Stimulated activated naive B cell treated with anti-CD40 and anti-IgM and Interleukin-4, amounts not matched to agents 10 μg/mL and 1 μg/mL and 100 μg/mL, for 72 hours (primary cell): ENCODE data around the gene MAPKAP1.

Source experiments
- ATAC-seq, 2 donors: fragments of 150-1000 bp; cut with Tn5 transposase; replicated peaks; 2 replicates each; pipeline ENCODE4 v1.10.0; 2021; ENCODE audit warnings: moderate library complexity in 1 of 2
- DNase-seq: peaks from one replicate; pipeline ENCODE4 v3.0.0; 2021
- H3K27ac Mint-ChIP-seq: one replicate; pipeline ENCODE4 v1.8.0; 2022; ENCODE audit warnings: mild to moderate bottlenecking, mixed read lengths
- H3K27me3 Mint-ChIP-seq, 2 donors: one replicate each; pipeline ENCODE4 v1.8.0; 2022; ENCODE audit warnings: mixed read lengths in 2 of 2
- H3K36me3 Mint-ChIP-seq, 2 donors: one replicate each; pipeline ENCODE4 v1.8.0; 2022; ENCODE audit warnings: mixed read lengths in 2 of 2, mild to moderate bottlenecking in 1 of 2
- H3K4me1 Mint-ChIP-seq, 2 donors: one replicate each; pipeline ENCODE4 v1.8.0; 2022; ENCODE audit warnings: mixed read lengths in 2 of 2, mild to moderate bottlenecking in 1 of 2
- H3K4me3 Mint-ChIP-seq, 2 donors: one replicate each; pipeline ENCODE4 v1.8.0; 2022; ENCODE audit warnings: mild to moderate bottlenecking in 2 of 2, mixed read lengths in 2 of 2, moderate library complexity in 1 of 2
- H3K9me3 Mint-ChIP-seq, 2 donors: one replicate each; pipeline ENCODE4 v1.8.0; 2022; ENCODE audit warnings: mixed read lengths in 2 of 2, mild to moderate bottlenecking in 1 of 2

Gene MAPKAP1

DNA sequence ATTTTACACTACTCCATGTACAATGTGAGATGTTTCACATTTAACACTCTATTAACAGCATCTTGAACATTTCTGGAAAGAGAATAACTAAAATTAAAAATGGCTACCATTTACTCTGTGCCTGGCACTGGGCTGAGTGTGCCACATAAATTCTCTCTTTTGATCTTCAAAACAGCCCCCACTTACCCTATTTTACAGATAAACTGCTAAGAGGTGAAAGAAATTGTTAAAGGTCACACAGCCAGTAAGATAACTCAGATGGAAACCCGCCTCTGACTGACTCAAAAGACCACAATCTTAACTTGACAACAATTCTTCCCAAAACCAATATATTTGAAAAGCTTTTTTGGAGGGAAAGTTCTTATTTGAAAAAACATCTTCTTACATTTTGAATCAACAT, 97.3 kb downstream of the MAPKAP1 start:
- peak overlapping the region in 1 of 2 donors; percentile 1 for H3K4me3 Mint-ChIP-seq
- ATAC-seq = no peak
- no peak for DNase-seq
- H3K27ac Mint-ChIP-seq = no peak overlapping the region
- no peaks in the 10 kb centered on the region for H3K9me3 Mint-ChIP-seq
- H3K4me1 Mint-ChIP-seq = peaks cover 25 to 63% of the 10 kb centered on the region in 2 donors
- H3K36me3 Mint-ChIP-seq = peaks cover 12 to 25% of the 10 kb centered on the region in 2 donors
- H3K27me3 Mint-ChIP-seq = no peaks in the 10 kb centered on the region

DNA sequence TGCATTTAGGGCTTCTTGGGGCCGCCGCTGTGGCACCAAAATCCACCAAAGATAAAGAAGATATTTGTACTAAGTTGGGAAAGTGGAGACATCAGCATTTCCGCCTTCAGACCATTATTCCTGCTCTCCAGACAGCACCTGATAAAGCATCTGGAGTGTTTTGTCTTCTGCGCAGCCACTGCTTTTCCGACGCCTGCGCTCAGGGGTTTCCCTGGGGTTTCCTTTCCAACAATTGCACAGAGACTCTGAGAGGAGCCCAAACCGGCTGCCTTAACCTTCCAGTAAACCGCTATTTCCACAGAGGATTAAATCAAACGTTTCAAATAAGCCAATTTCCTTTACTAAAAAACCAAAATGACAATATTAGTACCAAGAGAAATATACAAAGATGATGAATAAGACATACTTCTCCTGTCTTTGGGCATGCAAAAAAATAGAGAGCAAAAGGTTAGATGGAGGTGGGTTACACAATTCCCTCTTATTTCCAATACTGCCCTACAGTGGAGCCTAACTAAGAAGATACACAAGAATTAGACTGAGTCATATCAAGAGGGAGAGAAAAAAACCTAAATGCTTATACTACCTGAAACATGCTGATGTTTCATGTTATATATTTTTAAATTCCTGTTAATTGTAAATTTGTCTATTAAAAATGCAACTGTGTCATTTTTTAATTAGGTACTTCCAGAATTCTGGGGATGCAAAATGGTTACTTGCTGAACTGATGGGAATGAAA, 98.4 kb downstream of the MAPKAP1 start:
- Mint-ChIP-seq H3K27ac (no peak overlapping the region), H3K4me1 (peaks cover 27 to 62% of the 10 kb centered on the region in 2 donors)

DNA sequence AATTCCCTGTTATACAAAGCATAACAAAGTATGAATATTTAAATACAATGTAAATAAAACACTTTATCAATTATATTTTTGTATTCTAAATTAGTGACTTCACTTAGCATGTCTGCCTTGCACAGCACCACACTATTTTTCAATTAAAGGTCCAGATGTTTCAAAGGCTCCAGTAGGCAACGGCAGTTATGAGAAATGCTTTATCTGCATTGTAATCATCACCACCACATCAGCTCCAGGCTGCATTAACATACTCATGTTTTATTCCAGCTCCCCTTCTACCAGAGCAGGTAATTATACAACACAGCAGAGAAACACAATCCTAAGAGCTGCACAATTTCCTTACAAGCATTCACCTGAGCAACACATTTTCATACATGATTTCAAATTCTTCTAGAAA, 102.8 kb downstream of the MAPKAP1 start:
- ATAC-seq (no peak), DNase-seq (no peak)
- H3K36me3 Mint-ChIP-seq = peaks cover 16 to 32% of the 10 kb centered on the region in 2 donors
- H3K4me1 Mint-ChIP-seq = peaks cover 23 to 38% of the 10 kb centered on the region in 2 donors
- H3K27me3 Mint-ChIP-seq = no peaks in the 10 kb centered on the region
- H3K9me3 Mint-ChIP-seq = peaks cover 0 to 4% of the 10 kb centered on the region in 2 donors
- no peak overlapping the region for H3K4me3 Mint-ChIP-seq
- H3K27ac Mint-ChIP-seq = no peak overlapping the region

More for the DNA sequence above, 98.4 kb downstream of the MAPKAP1 start:
- no peaks in the 10 kb centered on the region for H3K27me3 Mint-ChIP-seq
- no peak overlapping the region for H3K4me3 Mint-ChIP-seq
- no peaks in the 10 kb centered on the region for H3K9me3 Mint-ChIP-seq
- ATAC-seq (peak in 1 of 2 donors; percentile 53), DNase-seq (no peak)
- peaks cover 12 to 25% of the 10 kb centered on the region in 2 donors for H3K36me3 Mint-ChIP-seq

DNA sequence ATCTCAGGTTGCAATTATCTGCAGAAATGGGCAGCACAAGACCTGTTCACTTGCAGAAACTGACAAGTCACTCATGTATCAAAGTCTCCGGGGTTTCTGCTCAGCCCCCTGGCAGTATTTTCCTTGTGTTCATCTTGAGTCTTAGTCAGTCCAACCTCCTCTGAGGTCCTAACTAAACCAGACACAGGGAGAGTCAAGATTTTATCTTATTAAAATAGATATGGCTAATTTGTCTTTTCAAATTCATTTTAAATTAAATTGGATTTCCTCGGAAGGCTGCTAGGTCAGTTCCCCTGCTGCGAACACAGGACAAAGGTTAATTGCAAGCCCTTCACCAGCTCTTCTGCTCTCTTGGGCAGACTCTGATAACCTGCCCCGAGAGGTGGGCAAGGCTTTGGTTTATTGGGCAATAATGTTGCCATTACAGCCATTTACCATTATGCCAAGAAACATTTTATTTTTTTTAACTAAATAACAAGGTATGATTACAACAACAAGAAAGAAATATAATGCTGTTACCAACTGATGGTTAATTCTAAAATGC, 103.5 kb downstream of the MAPKAP1 start:
- peaks cover 0 to 4% of the 10 kb centered on the region in 2 donors for H3K9me3 Mint-ChIP-seq
- H3K4me3 Mint-ChIP-seq = no peak overlapping the region
- ATAC-seq (no peak), DNase-seq (no peak)
- H3K36me3 Mint-ChIP-seq = peaks cover 13 to 30% of the 10 kb centered on the region in 2 donors
- no peak overlapping the region for H3K27ac Mint-ChIP-seq
- no peaks in the 10 kb centered on the region for H3K27me3 Mint-ChIP-seq
- H3K4me1 Mint-ChIP-seq = peaks cover 21 to 34% of the 10 kb centered on the region in 2 donors

DNA sequence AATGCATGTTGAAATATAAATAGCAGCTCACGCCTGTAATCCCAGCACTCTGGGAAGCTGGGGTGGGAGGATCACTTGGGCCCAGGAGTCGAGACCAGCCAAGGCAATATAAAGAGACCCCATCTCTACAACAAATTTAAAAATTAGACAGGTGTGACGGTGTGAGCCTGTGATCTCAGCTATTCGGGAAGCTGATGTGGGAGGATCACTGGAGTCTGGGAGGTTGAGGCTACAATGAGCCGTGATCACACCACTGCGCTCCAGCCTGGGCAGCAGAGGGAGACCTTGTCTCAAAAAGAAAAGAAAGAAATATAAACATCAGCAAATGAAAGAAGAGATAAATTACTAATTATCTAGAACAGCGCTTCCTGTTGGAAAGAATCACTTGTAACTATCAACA, 105.0 kb downstream of the MAPKAP1 start:
- no peak overlapping the region for H3K4me3 Mint-ChIP-seq
- peaks cover 16 to 28% of the 10 kb centered on the region in 2 donors for H3K4me1 Mint-ChIP-seq
- H3K27me3 Mint-ChIP-seq = no peaks in the 10 kb centered on the region
- no peak for DNase-seq
- peaks cover 0 to 4% of the 10 kb centered on the region in 2 donors for H3K9me3 Mint-ChIP-seq
- ATAC-seq = no peak
- H3K27ac Mint-ChIP-seq = no peak overlapping the region
- H3K36me3 Mint-ChIP-seq = peaks cover 9 to 24% of the 10 kb centered on the region in 2 donors

DNA sequence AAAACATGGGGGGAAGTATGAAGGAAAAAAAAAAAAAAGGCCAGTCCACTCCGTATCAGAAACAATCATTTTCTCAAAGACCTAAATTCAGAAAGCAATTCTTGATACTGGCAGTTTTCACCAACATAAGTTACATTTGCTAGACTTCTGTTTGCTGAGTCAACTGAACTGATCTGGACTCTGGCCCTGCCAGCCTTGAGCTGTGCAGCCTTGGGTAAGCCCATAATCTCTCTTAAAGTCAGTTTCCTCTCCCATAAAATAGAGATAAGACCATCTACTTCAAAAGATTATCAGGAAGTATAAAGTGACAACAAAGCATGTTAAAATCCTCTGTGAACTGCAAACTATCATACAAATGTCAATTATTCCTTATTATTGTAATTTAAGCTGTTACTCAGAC, 106.8 kb downstream of the MAPKAP1 start:
- ATAC-seq (no peak), DNase-seq (no peak)
- H3K4me1 Mint-ChIP-seq = peaks cover 14 to 22% of the 10 kb centered on the region in 2 donors
- H3K36me3 Mint-ChIP-seq = peaks cover 19 to 31% of the 10 kb centered on the region in 2 donors
- no peak overlapping the region for H3K27ac Mint-ChIP-seq
- H3K27me3 Mint-ChIP-seq = no peaks in the 10 kb centered on the region
- peaks cover 0 to 4% of the 10 kb centered on the region in 2 donors for H3K9me3 Mint-ChIP-seq
- H3K4me3 Mint-ChIP-seq = no peak overlapping the region

DNA sequence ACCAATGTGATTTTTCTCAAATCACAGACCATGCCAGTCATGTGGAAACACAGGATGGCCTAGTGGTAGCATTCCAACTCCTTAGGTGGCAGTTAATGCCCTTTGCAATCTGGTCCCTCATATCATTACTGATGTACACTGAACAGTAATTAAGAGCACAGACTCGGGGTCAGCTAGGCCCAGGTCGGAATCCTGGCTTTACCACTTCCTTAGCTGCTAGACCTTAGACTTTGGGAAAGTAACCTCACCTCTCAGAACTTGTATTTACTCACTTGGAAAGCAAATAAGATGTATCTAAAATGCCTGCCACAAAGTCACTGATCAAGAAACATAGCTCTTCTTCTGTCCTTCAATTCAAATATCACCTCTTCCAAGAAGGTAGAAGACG, 112.8 kb downstream of the MAPKAP1 start:
- Mint-ChIP-seq H3K4me3 (no peak overlapping the region), H3K9me3 (no peaks in the 10 kb centered on the region), H3K27ac (no peak overlapping the region), H3K27me3 (no peaks in the 10 kb centered on the region), H3K4me1 (peaks cover 25 to 35% of the 10 kb centered on the region in 2 donors), H3K36me3 (peaks cover 12 to 20% of the 10 kb centered on the region in 2 donors)
- ATAC-seq = no peak
- DNase-seq = no peak

DNA sequence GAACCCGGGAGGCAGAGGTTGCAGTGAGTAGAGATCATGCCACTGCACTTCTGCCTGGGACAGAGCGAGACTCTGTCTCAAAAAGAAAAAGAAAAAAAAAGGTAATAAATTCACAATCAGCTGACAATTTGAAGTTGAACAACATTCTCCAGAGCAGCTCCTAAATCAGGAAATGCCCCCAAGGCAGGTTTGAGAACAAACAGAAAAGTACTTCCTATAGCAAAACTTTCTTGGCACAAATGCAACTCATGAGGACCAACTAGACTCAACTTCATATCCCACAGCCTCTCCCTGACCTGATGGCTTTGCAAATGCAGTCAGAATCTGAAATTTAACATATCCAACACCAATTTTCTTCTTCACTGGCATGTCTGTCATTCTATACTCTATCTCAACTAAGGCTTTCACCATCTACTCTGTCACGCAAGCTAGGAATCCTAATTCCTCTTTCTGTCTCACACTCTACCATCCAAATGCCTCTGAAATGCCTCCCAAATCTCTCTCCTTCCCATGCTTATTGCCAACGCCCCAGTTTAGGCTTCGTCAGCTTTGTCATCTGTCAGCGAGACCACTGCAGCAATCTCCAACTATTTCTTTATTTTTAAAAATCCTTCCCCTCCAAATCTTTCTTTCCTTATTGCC, 113.3 kb downstream of the MAPKAP1 start:
- Mint-ChIP-seq H3K27me3 (no peaks in the 10 kb centered on the region), H3K36me3 (peaks cover 12 to 20% of the 10 kb centered on the region in 2 donors), H3K9me3 (no peaks in the 10 kb centered on the region), H3K27ac (peak overlapping the region; percentile 27), H3K4me3 (no peak overlapping the region), H3K4me1 (peaks cover 28 to 37% of the 10 kb centered on the region in 2 donors)
- ATAC-seq (no peak), DNase-seq (no peak)

DNA sequence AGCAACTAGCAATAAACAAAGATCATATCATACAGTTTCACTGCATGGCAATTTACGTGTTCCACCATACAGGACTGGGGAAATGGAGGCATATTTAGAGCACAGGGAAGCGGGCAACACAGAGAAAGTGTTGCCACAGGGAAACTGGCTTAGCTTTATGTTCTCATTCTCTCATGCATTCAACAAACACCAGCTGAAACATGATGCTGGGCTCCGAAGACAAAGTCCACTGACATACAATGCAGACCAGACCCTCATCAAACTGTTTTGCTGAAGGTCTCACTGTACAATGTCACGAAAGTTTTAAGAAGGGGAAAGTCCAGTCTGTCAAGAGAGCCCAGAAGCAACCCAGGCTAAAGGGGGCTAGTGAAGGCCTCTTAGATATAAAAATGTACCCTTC, 115.1 kb downstream of the MAPKAP1 start:
- Mint-ChIP-seq H3K27me3 (no peaks in the 10 kb centered on the region), H3K4me3 (no peak overlapping the region), H3K27ac (no peak overlapping the region), H3K36me3 (peaks cover 12 to 26% of the 10 kb centered on the region in 2 donors), H3K9me3 (no peaks in the 10 kb centered on the region), H3K4me1 (peaks cover 38 to 52% of the 10 kb centered on the region in 2 donors)
- ATAC-seq = no peak
- DNase-seq = no peak

DNA sequence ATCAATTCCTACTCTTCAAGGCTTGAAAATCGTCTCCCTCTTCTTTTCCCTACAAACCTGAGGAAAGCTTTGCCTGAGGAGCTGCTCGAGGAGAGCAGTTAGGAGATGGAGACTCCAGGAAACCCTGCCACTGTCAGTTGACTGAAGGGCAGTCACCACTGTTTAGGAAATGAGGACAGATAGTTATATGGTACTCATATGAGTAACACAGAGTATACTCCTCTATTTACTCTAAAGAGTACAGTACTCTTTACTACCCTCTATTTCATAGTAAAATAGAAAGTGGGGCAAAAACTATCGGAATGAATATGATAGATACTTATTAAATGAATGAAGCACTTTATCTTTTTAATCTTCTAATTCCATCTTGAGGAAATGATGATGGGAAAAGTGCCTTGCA, 115.8 kb downstream of the MAPKAP1 start:
- Mint-ChIP-seq H3K4me3 (no peak overlapping the region), H3K9me3 (no peaks in the 10 kb centered on the region), H3K27me3 (no peaks in the 10 kb centered on the region), H3K4me1 (peaks cover 42 to 56% of the 10 kb centered on the region in 2 donors), H3K27ac (no peak overlapping the region), H3K36me3 (peaks cover 10 to 30% of the 10 kb centered on the region in 2 donors)
- DNase-seq (no peak), ATAC-seq (no peak)

DNA sequence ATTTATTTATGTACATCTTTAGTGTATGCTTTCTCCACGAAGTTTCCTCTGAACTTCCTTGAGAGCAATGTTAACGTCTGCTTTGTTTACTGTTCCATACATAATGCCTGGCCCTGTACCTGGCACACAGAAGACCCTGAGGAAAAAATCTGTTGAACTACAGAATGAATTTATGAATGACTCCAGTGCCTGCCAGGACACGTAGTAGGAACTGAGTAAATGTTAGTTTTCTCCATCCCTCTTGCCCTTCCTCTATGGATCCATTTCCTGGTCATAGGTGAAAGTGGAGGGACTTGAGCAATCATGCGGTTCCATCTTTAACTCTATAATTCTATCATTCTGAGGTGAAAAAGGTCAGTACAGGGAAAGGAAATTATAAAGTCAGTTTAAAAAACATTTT, 117.7 kb downstream of the MAPKAP1 start:
- DNase-seq (no peak), ATAC-seq (no peak)
- peaks cover 5 to 23% of the 10 kb centered on the region in 2 donors for H3K36me3 Mint-ChIP-seq
- no peaks in the 10 kb centered on the region for H3K9me3 Mint-ChIP-seq
- H3K4me1 Mint-ChIP-seq = peaks cover 37 to 47% of the 10 kb centered on the region in 2 donors
- no peaks in the 10 kb centered on the region for H3K27me3 Mint-ChIP-seq
- no peak overlapping the region for H3K27ac Mint-ChIP-seq
- H3K4me3 Mint-ChIP-seq = no peak overlapping the region

DNA sequence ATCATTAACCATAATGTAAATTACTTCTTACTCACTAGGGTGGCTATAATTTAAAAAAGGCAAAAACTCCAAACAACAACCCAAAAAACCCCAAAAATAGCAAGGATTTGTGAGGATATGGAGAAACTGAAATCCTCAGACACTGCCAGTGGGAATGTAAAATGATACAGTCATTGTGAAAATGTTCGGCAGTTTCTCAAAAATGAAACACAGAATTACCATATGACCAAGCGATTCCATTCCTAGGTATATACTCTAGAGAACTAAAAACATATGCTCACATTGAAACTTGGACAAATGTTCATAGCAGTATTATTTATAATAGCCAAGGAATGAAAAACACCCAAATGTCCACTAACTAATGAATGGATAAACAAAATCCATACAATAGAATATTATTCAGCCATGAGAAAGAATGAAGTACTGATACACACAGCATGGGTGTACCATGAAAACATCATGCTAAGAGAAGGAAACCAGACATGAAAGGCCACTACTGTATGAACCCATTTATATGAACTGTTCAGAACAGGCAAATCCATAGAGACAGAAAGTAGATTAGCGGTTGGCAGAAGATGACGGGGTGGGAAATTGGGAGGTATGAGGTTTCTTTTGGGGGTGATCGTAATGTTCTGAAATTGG, 119.1 kb downstream of the MAPKAP1 start:
- H3K4me3 Mint-ChIP-seq = no peak overlapping the region

DNA sequence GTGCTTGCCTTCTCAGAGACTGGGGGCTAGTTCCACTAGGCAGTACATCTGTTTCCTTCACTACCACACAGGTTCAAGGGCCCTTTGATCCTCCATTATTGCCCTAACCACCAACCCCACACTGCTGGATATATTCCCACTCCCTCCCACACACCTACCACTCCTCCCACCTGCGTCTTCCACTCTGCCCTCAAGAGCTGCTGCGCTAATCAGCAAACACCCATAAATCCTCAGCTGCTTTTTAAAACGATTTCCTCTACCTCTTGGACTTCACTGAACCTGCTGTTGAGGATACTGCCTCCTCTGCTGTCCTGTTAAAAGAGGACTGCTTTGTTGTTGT, 120.9 kb downstream of the MAPKAP1 start:
- peaks cover 16 to 42% of the 10 kb centered on the region in 2 donors for H3K36me3 Mint-ChIP-seq
- no peaks in the 10 kb centered on the region for H3K27me3 Mint-ChIP-seq
- H3K27ac Mint-ChIP-seq = no peak overlapping the region
- H3K9me3 Mint-ChIP-seq = peaks cover 0 to 2% of the 10 kb centered on the region in 2 donors
- no peak overlapping the region for H3K4me3 Mint-ChIP-seq
- no peak for DNase-seq
- H3K4me1 Mint-ChIP-seq = peaks cover 38 to 39% of the 10 kb centered on the region in 2 donors
- no peak for ATAC-seq

More for the DNA sequence above, 119.1 kb downstream of the MAPKAP1 start:
- no peaks in the 10 kb centered on the region for H3K9me3 Mint-ChIP-seq
- no peaks in the 10 kb centered on the region for H3K27me3 Mint-ChIP-seq
- DNase-seq = no peak
- H3K27ac Mint-ChIP-seq = no peak overlapping the region
- H3K36me3 Mint-ChIP-seq = peaks cover 9 to 28% of the 10 kb centered on the region in 2 donors
- peaks cover 30 to 38% of the 10 kb centered on the region in 2 donors for H3K4me1 Mint-ChIP-seq
- no peak for ATAC-seq

DNA sequence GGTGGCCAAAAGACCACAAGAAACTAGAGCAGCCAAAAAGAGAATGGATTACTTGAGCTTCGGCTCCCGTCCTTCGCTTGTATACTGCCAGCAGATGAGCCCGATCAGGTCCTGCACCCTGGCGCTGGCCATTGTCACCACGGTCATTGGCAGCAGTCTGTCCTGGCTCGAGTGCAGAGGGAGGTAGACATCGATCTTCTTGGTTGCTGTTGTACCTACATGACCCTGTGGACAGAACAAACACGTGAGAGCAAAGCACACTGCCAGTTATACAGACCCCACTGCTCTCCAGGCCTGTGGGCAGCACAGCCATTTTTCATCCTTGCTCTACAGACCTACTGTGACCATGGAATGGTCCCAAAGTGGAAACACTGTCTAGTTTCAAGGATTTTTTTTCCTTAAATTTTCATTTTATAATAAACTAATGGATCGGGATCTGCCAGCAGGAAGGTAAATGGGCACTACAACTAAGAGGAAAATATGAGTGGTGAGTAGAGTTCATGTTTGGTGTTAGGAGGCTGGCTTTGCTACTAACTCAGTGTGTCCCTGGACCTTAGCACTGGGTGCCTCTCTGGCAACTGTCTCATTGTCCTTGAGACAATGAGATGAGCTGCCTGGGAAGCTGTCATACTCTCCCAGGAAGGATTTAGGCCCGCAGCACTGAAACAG, 121.4 kb downstream of the MAPKAP1 start:
- Mint-ChIP-seq H3K27ac (no peak overlapping the region), H3K36me3 (peaks cover 17 to 45% of the 10 kb centered on the region in 2 donors), H3K27me3 (no peaks in the 10 kb centered on the region), H3K4me1 (peaks cover 38 to 41% of the 10 kb centered on the region in 2 donors), H3K4me3 (no peak overlapping the region), H3K9me3 (peaks cover 0 to 3% of the 10 kb centered on the region in 2 donors)
- ATAC-seq (no peak), DNase-seq (no peak)
